Measurements from ENCODE around the gene COG7.

DNA sequence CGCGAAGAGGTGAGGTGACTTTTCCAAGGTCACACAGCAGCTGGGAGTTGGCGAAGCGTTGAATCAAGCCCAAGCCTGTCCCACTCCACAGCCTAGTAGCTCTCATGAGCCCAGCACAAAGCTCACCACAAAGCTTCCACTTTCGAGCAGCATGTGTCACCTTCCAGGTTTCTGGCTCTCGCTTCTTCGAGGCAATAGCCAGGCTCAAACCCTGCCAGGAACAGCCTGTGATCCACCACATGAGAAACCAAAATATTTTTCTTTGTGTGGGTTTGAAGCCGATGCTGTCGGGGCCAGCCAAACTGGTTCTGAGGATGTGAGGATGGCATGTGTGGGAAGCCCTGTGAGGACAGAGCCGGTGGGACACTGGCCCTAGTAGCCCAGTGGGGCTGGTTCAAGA lies 68.1 kb downstream of the COG7 start:
- TF ChIP-seq, protein P1, sequence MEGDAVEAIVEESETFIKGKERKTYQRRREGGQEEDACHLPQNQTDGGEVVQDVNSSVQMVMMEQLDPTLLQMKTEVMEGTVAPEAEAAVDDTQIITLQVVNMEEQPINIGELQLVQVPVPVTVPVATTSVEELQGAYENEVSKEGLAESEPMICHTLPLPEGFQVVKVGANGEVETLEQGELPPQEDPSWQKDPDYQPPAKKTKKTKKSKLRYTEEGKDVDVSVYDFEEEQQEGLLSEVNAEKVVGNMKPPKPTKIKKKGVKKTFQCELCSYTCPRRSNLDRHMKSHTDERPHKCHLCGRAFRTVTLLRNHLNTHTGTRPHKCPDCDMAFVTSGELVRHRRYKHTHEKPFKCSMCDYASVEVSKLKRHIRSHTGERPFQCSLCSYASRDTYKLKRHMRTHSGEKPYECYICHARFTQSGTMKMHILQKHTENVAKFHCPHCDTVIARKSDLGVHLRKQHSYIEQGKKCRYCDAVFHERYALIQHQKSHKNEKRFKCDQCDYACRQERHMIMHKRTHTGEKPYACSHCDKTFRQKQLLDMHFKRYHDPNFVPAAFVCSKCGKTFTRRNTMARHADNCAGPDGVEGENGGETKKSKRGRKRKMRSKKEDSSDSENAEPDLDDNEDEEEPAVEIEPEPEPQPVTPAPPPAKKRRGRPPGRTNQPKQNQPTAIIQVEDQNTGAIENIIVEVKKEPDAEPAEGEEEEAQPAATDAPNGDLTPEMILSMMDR (optimal IDR thresholded peaks at IDR 0.05 in 1 of 3, IDR thresholded peaks at IDR 0.05 in 1 of 3, conservative IDR thresholded peaks at IDR 0.05 in 1 of 3; ENCODE audit: extremely low read depth in 1 of 3, insufficient read depth in 2 of 3, low read length in 3 of 3) = no peak
- TF ChIP-seq EZH2 (IDR thresholded peaks at IDR 0.05; ENCODE audit: low read length) = no peak

All from keratinocyte (primary cell).